SIG-M5 treated with dmso at 0.1 percent for 504 hours (cell line): ENCODE data around the gene RASSF10.
"Not testable (repeated sequence)": the region's sequence is repeated elsewhere in the genome, so short reads cannot be mapped to it uniquely, and the experiment has no call there.

Experiments used
- DNase-seq: peaks from one replicate; lab custom pipeline; 2025; ENCODE audit not compliant: unreplicated experiment; lab: John Stamatoyannopoulos, UW

Gene RASSF10

GRCh38 chr11:13019313-13019712 lies 10.2 kb downstream of the RASSF10 start:
- no peak for DNase-seq

- DNase-seq = no peak
Measured at GRCh38 chr11:13023423-13023822, 14.3 kb downstream of the RASSF10 start.

- DNase-seq = no peak
Measured at GRCh38 chr11:13026722-13027121, 17.6 kb downstream of the RASSF10 start.

GRCh38 chr11:13028322-13028721 lies 19.2 kb downstream of the RASSF10 start:
- no peak for DNase-seq

GRCh38 chr11:13029872-13030271 lies 20.8 kb downstream of the RASSF10 start:
- DNase-seq = no peak

- DNase-seq = no peak
Measured at GRCh38 chr11:13030857-13031256, 21.7 kb downstream of the RASSF10 start.

GRCh38 chr11:13031349-13031748 lies 22.2 kb downstream of the RASSF10 start:
- DNase-seq = no peak

GRCh38 chr11:13033760-13034533 lies 24.8 kb downstream of the RASSF10 start:
- DNase-seq = no peak

- no peak for DNase-seq
Measured at GRCh38 chr11:13035711-13036110, 26.6 kb downstream of the RASSF10 start.

- DNase-seq = no peak
Measured at GRCh38 chr11:13036235-13036634, 27.1 kb downstream of the RASSF10 start.

GRCh38 chr11:13038366-13038765 lies 29.2 kb downstream of the RASSF10 start:
- no peak for DNase-seq

GRCh38 chr11:13039126-13039525 lies 30.0 kb downstream of the RASSF10 start:
- DNase-seq = no peak

GRCh38 chr11:13040969-13041561 lies 31.9 kb downstream of the RASSF10 start:
- no peak for DNase-seq

- no peak for DNase-seq
Measured at GRCh38 chr11:13042873-13043342, 33.8 kb downstream of the RASSF10 start.

GRCh38 chr11:13043912-13044628 lies 35.0 kb downstream of the RASSF10 start:
- DNase-seq = no peak

- DNase-seq = not testable (repeated sequence)
Measured at GRCh38 chr11:13045089-13045488, 36.0 kb downstream of the RASSF10 start.

- DNase-seq = no peak
Measured at GRCh38 chr11:13045734-13046133, 36.6 kb downstream of the RASSF10 start.

GRCh38 chr11:13046637-13047570 lies 37.8 kb downstream of the RASSF10 start:
- no peak for DNase-seq

- no peak for DNase-seq
Measured at GRCh38 chr11:13047884-13048283, 38.8 kb downstream of the RASSF10 start.

- no peak for DNase-seq
Measured at GRCh38 chr11:13051257-13051656, 42.1 kb downstream of the RASSF10 start.

- DNase-seq = peak; percentile 16
Measured at GRCh38 chr11:13052130-13052571, 43.0 kb downstream of the RASSF10 start.
